Activated naive CD8-positive, alpha-beta T cell treated with anti-CD3 and anti-CD28 coated beads for 36 hours (primary cell): ENCODE measurements around the gene VLDLR. TPM values are rescaled to one million over a fixed set of nuclear protein-coding genes. Genes with fewer than 3 reads are reported as not detected.

ENCODE experiments used
- DNase-seq: peaks from one replicate; pipeline ENCODE4 v3.0.0; 2021
- H3K27ac Mint-ChIP-seq: one replicate; pipeline ENCODE4 v1.8.0; 2022; ENCODE audit warnings: mild to moderate bottlenecking, moderate library complexity, mixed read lengths
- H3K27me3 Mint-ChIP-seq: one replicate; pipeline ENCODE4 v1.8.0; 2022; ENCODE audit warnings: mild to moderate bottlenecking, mixed read lengths
- H3K36me3 Mint-ChIP-seq: one replicate; pipeline ENCODE4 v1.8.0; 2021; ENCODE audit warnings: mild to moderate bottlenecking, mixed read lengths
- H3K4me1 Mint-ChIP-seq: one replicate; pipeline ENCODE4 v1.8.0; 2021; ENCODE audit warnings: mixed read lengths
- H3K4me3 Mint-ChIP-seq: one replicate; pipeline ENCODE4 v1.8.0; 2022; ENCODE audit warnings: mild to moderate bottlenecking, moderate library complexity, mixed read lengths
- H3K9me3 Mint-ChIP-seq: one replicate; pipeline ENCODE4 v1.8.0; 2022; ENCODE audit warnings: mixed read lengths
- total RNA-seq, 2 experiments: library from RNA; stranded (reverse); gene quantifications; one replicate each; pipeline ENCODE4 v1.2.3, GENCODE V29; 2021

VLDLR gene
- total RNA-seq, 2 experiments from 2014 or later = 8.7 to 9.3 TPM

GRCh38 chr9:2666569-2666968, 45.0 kb downstream of the VLDLR start:
- no peak for DNase-seq
- Mint-ChIP-seq H3K4me3 (no peak overlapping the region), H3K9me3 (peaks cover 1% of the 10 kb centered on the region), H3K27me3 (no peaks in the 10 kb centered on the region), H3K27ac (no peak overlapping the region), H3K36me3 (peaks cover 20% of the 10 kb centered on the region), H3K4me1 (no peaks in the 10 kb centered on the region)

DNA sequence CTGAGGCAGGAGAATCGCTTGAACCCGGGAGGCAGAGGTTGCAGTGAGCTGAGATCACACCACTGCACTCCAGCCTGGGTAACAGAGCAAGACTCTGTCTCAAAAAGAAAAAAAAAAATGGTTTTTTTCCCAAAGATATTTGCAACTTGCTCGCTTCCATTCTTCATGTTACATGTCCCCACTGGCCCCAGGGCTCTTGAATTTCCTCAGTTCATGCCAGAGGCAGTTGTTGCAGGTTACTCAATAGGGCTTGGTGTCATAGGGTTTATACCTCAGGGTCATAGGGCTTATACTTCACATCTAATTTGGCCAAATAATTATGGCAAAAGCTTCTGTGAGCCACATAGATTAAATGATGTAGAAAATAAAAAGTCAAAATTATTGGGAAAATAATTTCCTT, 51.6 kb downstream of the VLDLR start:
- Mint-ChIP-seq H3K36me3 (peaks cover 1% of the 10 kb centered on the region), H3K4me1 (no peaks in the 10 kb centered on the region), H3K9me3 (no peaks in the 10 kb centered on the region), H3K4me3 (no peak overlapping the region), H3K27ac (no peak overlapping the region), H3K27me3 (no peaks in the 10 kb centered on the region)
- no peak for DNase-seq

DNA sequence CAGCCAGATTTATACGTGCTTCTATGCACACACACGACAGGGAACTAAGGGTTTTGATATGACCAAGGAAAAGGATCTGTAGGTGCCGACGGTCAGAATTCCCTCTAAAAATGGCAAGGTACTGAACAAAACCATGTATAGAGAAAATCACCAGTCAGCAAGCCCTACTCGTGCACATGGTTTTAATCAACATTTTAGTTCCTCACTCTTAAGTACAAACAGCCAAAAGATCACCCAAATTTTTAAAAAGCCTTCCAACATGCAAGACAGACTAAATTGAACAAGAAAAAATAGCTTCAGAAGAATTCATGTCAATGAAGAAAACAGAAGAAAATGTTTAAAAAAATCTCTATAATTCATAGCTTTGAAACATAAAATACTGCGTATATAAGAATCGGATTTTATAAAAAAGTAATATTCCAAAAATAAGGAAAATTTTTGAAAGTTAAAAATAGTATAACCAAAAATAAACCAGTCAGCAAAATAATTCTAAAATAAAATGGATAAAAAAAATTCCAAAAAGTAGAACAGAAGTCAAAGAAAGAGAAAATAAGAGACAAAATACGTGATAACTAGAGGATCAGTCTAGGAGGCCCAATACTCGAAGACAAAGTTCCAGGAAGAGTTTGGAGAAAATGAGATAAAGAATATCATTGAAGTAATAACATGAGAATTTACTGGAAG, 52.7 kb downstream of the VLDLR start:
- Mint-ChIP-seq H3K9me3 (no peaks in the 10 kb centered on the region), H3K27ac (no peak overlapping the region), H3K36me3 (no peaks in the 10 kb centered on the region), H3K4me1 (no peaks in the 10 kb centered on the region), H3K4me3 (no peak overlapping the region), H3K27me3 (no peaks in the 10 kb centered on the region)
- DNase-seq = no peak

DNA sequence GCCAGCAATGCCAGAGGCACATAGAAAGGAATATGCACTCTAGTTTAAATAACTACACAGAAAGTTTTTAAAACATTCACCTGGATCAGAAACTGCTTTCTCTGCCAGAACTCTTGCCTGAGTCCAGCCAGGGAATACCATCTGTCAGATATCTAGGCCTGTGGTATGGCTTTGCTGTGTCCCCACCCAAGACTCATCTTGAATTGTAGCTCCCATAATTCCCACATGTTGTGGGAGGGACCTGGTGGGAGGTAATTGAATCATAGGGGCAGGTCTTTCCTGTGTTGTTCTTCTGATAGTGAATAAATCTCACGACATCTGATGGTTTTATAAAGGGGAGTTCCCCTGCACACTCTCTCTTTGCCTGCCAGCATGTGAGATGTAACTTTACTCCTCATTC, 54.2 kb downstream of the VLDLR start:
- no peaks in the 10 kb centered on the region for H3K9me3 Mint-ChIP-seq
- no peaks in the 10 kb centered on the region for H3K27me3 Mint-ChIP-seq
- H3K4me3 Mint-ChIP-seq = no peak overlapping the region
- H3K27ac Mint-ChIP-seq = no peak overlapping the region
- no peaks in the 10 kb centered on the region for H3K4me1 Mint-ChIP-seq
- no peaks in the 10 kb centered on the region for H3K36me3 Mint-ChIP-seq
- no peak for DNase-seq

GRCh38 chr9:2676466-2676865, 54.9 kb downstream of the VLDLR start:
- Mint-ChIP-seq H3K36me3 (no peaks in the 10 kb centered on the region), H3K9me3 (no peaks in the 10 kb centered on the region), H3K27me3 (no peaks in the 10 kb centered on the region), H3K4me1 (no peaks in the 10 kb centered on the region), H3K4me3 (no peak overlapping the region), H3K27ac (no peak overlapping the region)
- DNase-seq = no peak

- Mint-ChIP-seq H3K9me3 (no peaks in the 10 kb centered on the region), H3K27me3 (no peaks in the 10 kb centered on the region), H3K4me3 (no peak overlapping the region), H3K27ac (no peak overlapping the region), H3K36me3 (no peaks in the 10 kb centered on the region), H3K4me1 (no peaks in the 10 kb centered on the region)
- no peak for DNase-seq
These were observed 56.6 kb downstream of the VLDLR start for GRCh38 chr9:2677915-2678889.

DNA sequence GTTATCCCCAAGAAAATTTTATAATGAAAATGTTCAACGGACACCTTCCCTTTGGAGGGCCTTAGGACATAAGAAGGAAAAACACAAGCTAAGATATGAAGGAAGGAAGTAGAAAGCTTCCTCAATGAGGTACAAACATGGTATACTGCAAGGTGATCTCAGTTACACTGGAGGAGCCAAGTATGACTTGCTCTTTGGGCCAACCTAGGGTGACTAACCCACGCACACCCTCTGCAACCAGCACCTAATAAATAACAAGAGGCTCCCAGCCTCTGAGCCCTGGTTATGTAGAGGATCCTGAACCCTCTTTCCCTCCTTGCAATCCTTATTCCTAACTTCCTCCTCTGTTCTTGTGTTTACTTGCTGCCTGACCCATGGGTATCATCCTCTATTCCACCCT, 57.4 kb downstream of the VLDLR start:
- Mint-ChIP-seq H3K4me3 (no peak overlapping the region), H3K27me3 (no peaks in the 10 kb centered on the region)

DNA sequence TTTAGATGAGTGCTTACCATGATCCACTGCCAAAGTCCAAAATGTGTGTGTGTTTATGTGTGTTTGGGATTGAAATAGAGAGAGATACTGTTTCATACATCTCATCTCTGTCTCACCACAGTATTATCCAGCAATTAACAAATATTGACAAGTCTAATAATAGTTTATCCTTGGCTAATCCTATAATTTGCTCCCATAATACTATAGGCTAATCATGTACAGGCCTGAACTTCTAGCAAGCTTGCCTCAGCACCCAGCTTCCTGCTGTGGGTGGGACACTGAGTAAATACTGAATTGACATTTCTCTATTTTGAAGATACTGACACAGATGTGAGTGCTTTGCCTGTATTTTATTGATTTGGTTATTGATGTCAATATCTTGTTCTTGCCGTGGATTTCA, 60.4 kb downstream of the VLDLR start:
- no peak for DNase-seq
- Mint-ChIP-seq H3K9me3 (no peaks in the 10 kb centered on the region), H3K4me3 (no peak overlapping the region), H3K27ac (no peak overlapping the region), H3K27me3 (no peaks in the 10 kb centered on the region), H3K36me3 (no peaks in the 10 kb centered on the region), H3K4me1 (no peaks in the 10 kb centered on the region)

More for the DNA sequence above, 57.4 kb downstream of the VLDLR start:
- no peak overlapping the region for H3K27ac Mint-ChIP-seq
- no peaks in the 10 kb centered on the region for H3K9me3 Mint-ChIP-seq
- DNase-seq = no peak
- H3K4me1 Mint-ChIP-seq = no peaks in the 10 kb centered on the region
- H3K36me3 Mint-ChIP-seq = no peaks in the 10 kb centered on the region

DNA sequence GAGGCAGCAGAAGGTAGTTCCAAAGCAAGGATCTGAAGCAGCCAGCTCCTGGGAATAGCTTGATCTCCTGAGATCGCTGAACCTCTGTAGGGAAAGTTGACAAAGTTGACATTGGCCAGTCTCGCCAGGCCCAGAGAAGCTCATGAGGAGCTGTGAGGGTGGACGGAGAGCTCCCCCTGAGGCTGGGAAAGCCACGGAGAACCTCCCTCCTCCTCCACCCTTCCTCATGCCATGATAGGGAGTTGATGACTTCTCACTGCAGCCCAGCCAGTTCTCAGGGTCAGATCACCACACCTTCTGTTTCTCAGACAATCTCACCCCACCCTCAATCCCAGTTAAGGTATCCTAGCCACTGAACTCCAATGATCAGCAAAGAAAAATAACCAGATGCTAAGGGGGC, 65.3 kb downstream of the VLDLR start:
- no peak for DNase-seq
- no peak overlapping the region for H3K4me3 Mint-ChIP-seq
- no peaks in the 10 kb centered on the region for H3K36me3 Mint-ChIP-seq
- H3K9me3 Mint-ChIP-seq = no peaks in the 10 kb centered on the region
- no peaks in the 10 kb centered on the region for H3K4me1 Mint-ChIP-seq
- H3K27ac Mint-ChIP-seq = no peak overlapping the region
- no peaks in the 10 kb centered on the region for H3K27me3 Mint-ChIP-seq

DNA sequence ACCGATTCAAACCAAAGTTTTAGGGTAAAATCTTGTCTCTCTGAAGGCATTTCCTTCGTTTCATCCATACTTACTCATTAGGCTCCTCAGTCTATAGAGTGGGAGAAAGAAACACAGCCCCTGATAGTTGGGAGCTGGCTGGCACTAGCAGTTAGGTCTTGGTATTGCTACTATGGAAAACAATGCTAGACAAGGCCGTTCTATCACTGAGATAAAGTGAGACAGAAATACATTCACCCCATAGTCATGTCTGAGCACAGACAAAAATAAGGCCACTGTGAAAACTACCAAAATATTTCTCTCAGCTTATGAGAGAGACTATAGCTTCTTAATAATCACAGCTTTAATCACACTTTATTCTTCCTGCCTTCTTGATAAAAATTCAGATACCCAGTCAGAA, 67.0 kb downstream of the VLDLR start:
- DNase-seq = no peak
- Mint-ChIP-seq H3K9me3 (no peaks in the 10 kb centered on the region), H3K4me3 (no peak overlapping the region), H3K36me3 (no peaks in the 10 kb centered on the region), H3K27ac (no peak overlapping the region), H3K27me3 (no peaks in the 10 kb centered on the region), H3K4me1 (no peaks in the 10 kb centered on the region)

DNA sequence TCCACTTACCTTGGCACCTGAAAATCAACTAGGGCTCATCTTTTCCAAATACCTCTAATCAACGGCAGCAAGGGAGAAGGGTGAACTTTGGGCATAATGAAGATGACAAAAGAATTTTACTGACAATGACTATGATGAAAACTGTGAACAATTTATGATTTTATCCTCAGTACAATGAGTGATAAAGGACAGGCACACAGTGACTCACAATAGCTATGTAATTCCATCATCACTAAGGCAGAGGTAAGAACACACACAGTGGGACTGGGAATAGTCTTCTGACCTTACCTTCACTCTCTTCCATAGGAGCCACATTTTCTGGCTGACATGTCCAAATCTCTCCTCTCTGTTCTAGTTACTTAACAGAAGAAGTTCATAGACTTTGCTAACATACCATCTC, 69.6 kb downstream of the VLDLR start:
- Mint-ChIP-seq H3K27ac (no peak overlapping the region), H3K9me3 (no peaks in the 10 kb centered on the region), H3K4me1 (no peaks in the 10 kb centered on the region), H3K27me3 (no peaks in the 10 kb centered on the region), H3K36me3 (peaks cover 6% of the 10 kb centered on the region), H3K4me3 (no peak overlapping the region)
- DNase-seq = no peak

DNA sequence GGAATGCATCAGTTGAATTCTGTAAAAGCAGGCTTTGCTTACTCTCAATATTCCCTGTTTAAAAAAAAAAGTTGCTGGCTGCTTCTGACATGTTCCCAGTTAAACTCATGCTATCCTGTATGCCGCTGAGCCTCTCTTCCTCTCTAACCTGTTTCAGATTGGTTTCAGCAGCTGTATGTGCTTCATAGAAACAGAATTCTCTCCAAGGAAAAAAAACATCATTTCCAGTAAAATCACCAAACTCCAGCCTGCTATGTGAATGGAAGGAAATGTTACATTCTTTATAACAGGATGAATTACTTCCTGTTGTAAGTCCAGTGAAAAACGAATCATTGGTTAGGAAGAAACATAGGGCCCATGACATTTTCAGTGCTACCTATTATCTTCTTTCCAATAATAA, 70.0 kb downstream of the VLDLR start:
- Mint-ChIP-seq H3K4me3 (no peak overlapping the region), H3K4me1 (no peaks in the 10 kb centered on the region), H3K9me3 (no peaks in the 10 kb centered on the region), H3K27ac (no peak overlapping the region), H3K36me3 (peaks cover 6% of the 10 kb centered on the region), H3K27me3 (no peaks in the 10 kb centered on the region)
- no peak for DNase-seq

- Mint-ChIP-seq H3K36me3 (peaks cover 6% of the 10 kb centered on the region), H3K4me1 (no peaks in the 10 kb centered on the region)
These were observed 71.5 kb downstream of the VLDLR start for GRCh38 chr9:2693056-2693455.

DNA sequence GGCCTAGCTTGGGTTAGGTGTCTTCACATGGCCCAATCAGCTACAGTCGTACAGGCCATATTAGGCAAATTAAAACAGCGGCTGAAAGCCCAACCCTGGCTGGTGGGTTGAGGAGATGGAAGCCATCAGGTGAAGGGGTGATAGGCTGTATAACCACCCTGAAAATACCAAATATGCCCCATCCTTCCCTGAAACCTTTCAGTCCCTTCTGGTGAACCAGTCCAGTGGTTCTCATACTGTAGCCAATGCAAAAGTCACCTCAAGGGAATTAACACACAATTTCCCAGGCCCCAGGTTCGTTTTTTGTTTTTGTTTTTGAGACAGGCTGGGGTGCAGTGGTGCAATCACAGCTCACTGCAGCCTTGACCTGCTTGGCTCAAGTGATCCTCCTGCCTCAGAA, 75.9 kb downstream of the VLDLR start:
- H3K27me3 Mint-ChIP-seq = no peaks in the 10 kb centered on the region
- peaks cover 11% of the 10 kb centered on the region for H3K36me3 Mint-ChIP-seq
- H3K27ac Mint-ChIP-seq = no peak overlapping the region
- no peak overlapping the region for H3K4me3 Mint-ChIP-seq
- no peaks in the 10 kb centered on the region for H3K4me1 Mint-ChIP-seq
- no peak for DNase-seq
- no peaks in the 10 kb centered on the region for H3K9me3 Mint-ChIP-seq

More at GRCh38 chr9:2693056-2693455, 71.5 kb downstream of the VLDLR start:
- H3K27me3 Mint-ChIP-seq = no peaks in the 10 kb centered on the region
- no peak for DNase-seq
- H3K4me3 Mint-ChIP-seq = no peak overlapping the region
- H3K9me3 Mint-ChIP-seq = no peaks in the 10 kb centered on the region
- no peak overlapping the region for H3K27ac Mint-ChIP-seq

DNA sequence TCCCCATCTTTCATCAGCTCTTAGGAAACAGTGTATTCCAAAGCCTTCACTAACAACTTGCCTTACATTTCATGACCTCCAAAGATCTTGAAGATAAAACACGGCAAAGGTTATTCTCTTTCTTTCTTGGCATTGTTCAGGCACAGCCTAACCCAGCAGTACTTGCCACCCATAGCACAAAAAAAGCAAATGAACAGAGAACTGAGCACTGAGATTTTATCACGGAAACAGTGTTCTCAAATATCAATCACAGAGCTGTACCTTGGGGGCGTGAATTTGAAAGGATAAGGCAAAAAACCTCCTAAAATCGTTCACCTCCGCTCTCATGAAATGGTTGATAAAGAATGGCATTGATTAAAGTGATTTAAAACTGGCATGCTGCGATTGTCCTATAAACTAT, 78.8 kb downstream of the VLDLR start:
- no peak overlapping the region for H3K4me3 Mint-ChIP-seq
- no peak for DNase-seq
- H3K4me1 Mint-ChIP-seq = no peaks in the 10 kb centered on the region
- H3K27ac Mint-ChIP-seq = no peak overlapping the region
- peaks cover 6% of the 10 kb centered on the region for H3K36me3 Mint-ChIP-seq
- no peaks in the 10 kb centered on the region for H3K27me3 Mint-ChIP-seq
- no peaks in the 10 kb centered on the region for H3K9me3 Mint-ChIP-seq
